Calu3 (cell line): ENCODE data around the gene SLC35F1. TPM values are rescaled to one million over a fixed set of nuclear protein-coding genes. Genes with fewer than 3 reads are reported as not detected.

ENCODE experiments used
- BruUV-seq: library from RNA; stranded (reverse); fragments of 400-500 nt; replicated peaks from 2 replicates; lab custom pipeline; 2021; lab: Mats Ljungman, UMichigan
- CTCF ChIA-PET: fragments of 300-600 bp; sonication (Branson Sonifier 250); formaldehyde crosslinking; loops from one replicate; lab custom pipeline; 2022; ENCODE audit warnings: antibody characterized with exemption; lab: Charles Lee
- DNase-seq: peaks from one replicate; pipeline ENCODE4 v3.0.0; 2022
- H3K27ac Mint-ChIP-seq: one replicate; pipeline ENCODE4 v1.8.0; 2022; ENCODE audit warnings: mixed read lengths; ENCODE audit not compliant: unreplicated experiment
- H3K27me3 Mint-ChIP-seq: one replicate; pipeline ENCODE4 v1.8.0; 2022; ENCODE audit warnings: mixed read lengths; ENCODE audit not compliant: unreplicated experiment
- H3K36me3 Mint-ChIP-seq: one replicate; pipeline ENCODE4 v1.8.0; 2022; ENCODE audit warnings: mild to moderate bottlenecking, moderate library complexity, mixed read lengths; ENCODE audit not compliant: insufficient read depth, unreplicated experiment
- H3K4me1 Mint-ChIP-seq: one replicate; pipeline ENCODE4 v1.8.0; 2022; ENCODE audit warnings: mild to moderate bottlenecking, low read depth, mixed read lengths; ENCODE audit not compliant: unreplicated experiment
- H3K4me3 Mint-ChIP-seq: one replicate; pipeline ENCODE4 v1.8.0; 2022; ENCODE audit warnings: mild to moderate bottlenecking, low read depth, moderate library complexity, mixed read lengths; ENCODE audit not compliant: unreplicated experiment
- H3K9me3 Mint-ChIP-seq: one replicate; pipeline ENCODE4 v1.8.0; 2022; ENCODE audit warnings: low read depth, mixed read lengths; ENCODE audit not compliant: unreplicated experiment
- CTCF ChIP-seq: fragments of 200-600 bp; IDR thresholded peaks from one replicate; pipeline ENCODE4 v1.8.0; 2022; ENCODE audit warnings: antibody characterized with exemption; ENCODE audit not compliant: unreplicated experiment
- intact Hi-C: fragments of 100-400 bp; cut with micrococcal nuclease; formaldehyde crosslinking; loops from one replicate; pipeline ENCODE4 v1.10.0; 2022; ENCODE audit not compliant: unreplicated experiment
- total RNA-seq: library from RNA; stranded (reverse); gene quantifications from 2 replicates; pipeline ENCODE4 v1.2.3, GENCODE V29; 2022

SLC35F1 gene
- total RNA-seq, 1 experiment from 2014 or later, result not detected

- no TSS peak for BruUV-seq
Measured at GRCh38 chr6:118304321-118304720, 397.3 kb downstream of the SLC35F1 start.

GRCh38 chr6:118305081-118305480 is 398.0 kb downstream of the SLC35F1 start:
- Mint-ChIP-seq H3K4me3 (no peak overlapping the region), H3K27ac (no peak overlapping the region), H3K9me3 (peaks cover 2% of the 10 kb centered on the region), H3K27me3 (no peaks in the 10 kb centered on the region), H3K36me3 (no peaks in the 10 kb centered on the region), H3K4me1 (no peaks in the 10 kb centered on the region)
- no peak for DNase-seq
- intact Hi-C loops, result no loop called here
- BruUV-seq, result no TSS peak
- TF ChIP-seq CTCF, result no peak
- CTCF ChIA-PET, result no interaction called here

More at GRCh38 chr6:118304321-118304720, 397.3 kb downstream of the SLC35F1 start:
- Mint-ChIP-seq H3K4me3 (no peak overlapping the region), H3K27ac (no peak overlapping the region), H3K27me3 (no peaks in the 10 kb centered on the region), H3K36me3 (no peaks in the 10 kb centered on the region), H3K9me3 (peaks cover 2% of the 10 kb centered on the region), H3K4me1 (no peaks in the 10 kb centered on the region)
- CTCF ChIA-PET, result interaction anchor here (0.7 kb wide), 1 partner anchor 116 kb away, joined by 3 read pairs; no protein-coding TSS in a partner anchor
- no peak for TF ChIP-seq CTCF
- DNase-seq, result no peak
- intact Hi-C loops, result no loop called here

GRCh38 chr6:118306392-118307238 is 399.6 kb downstream of the SLC35F1 start:
- Mint-ChIP-seq H3K27me3 (no peaks in the 10 kb centered on the region), H3K4me1 (no peaks in the 10 kb centered on the region), H3K9me3 (peaks cover 2% of the 10 kb centered on the region), H3K36me3 (no peaks in the 10 kb centered on the region), H3K4me3 (no peak overlapping the region), H3K27ac (no peak overlapping the region)
- BruUV-seq, result no TSS peak
- TF ChIP-seq CTCF, result no peak
- no peak for DNase-seq
- CTCF ChIA-PET, result no interaction called here
- intact Hi-C loops, result no loop called here

- no peak for DNase-seq
- BruUV-seq, result no TSS peak
- Mint-ChIP-seq H3K4me3 (no peak overlapping the region), H3K27me3 (no peaks in the 10 kb centered on the region), H3K4me1 (no peaks in the 10 kb centered on the region), H3K27ac (no peak overlapping the region), H3K36me3 (no peaks in the 10 kb centered on the region), H3K9me3 (peaks cover 2% of the 10 kb centered on the region)
- no peak for TF ChIP-seq CTCF
- intact Hi-C loops, result no loop called here
- CTCF ChIA-PET, result no interaction called here
Measured at GRCh38 chr6:118307581-118307980, 400.5 kb downstream of the SLC35F1 start.
